ENCODE data around the gene NBEA. TPM values are rescaled to one million over a fixed set of nuclear protein-coding genes. Genes with fewer than 3 reads are reported as not detected.

The NBEA gene
- total RNA-seq, 1 experiment from 2014 or later: 3.3 TPM

- no peaks in the 10 kb centered on the region for H3K4me1 ChIP-seq (ENCODE audit: control insufficient read depth, insufficient read depth, low read length)
- no TSS peak for BruUV-seq (replicated peaks)
- ChIA-PET POLR2A (no interaction called here), CTCF (no interaction called here)
- no peaks in the 10 kb centered on the region for H3K36me3 ChIP-seq (ENCODE audit: control insufficient read depth, insufficient read depth, low read length)
- no peak overlapping the region for H3K4me3 ChIP-seq (ENCODE audit: low read depth in 2 of 2, low read length in 2 of 2)
- no peaks in the 10 kb centered on the region for H3K9me3 ChIP-seq (ENCODE audit: control insufficient read depth, insufficient read depth, low read depth, low read length)
- DNase-seq (ENCODE audit: low read depth, low spot score): no peak
- H3K27me3 ChIP-seq (ENCODE audit: control insufficient read depth, insufficient read depth, low read length): no peaks in the 10 kb centered on the region
- ATAC-seq: no peak
- H3K27ac ChIP-seq (ENCODE audit: low read length): no peak overlapping the region
- intact Hi-C loops (cut with micrococcal nuclease; ENCODE audit: unreplicated experiment): no loop called here
- in situ Hi-C loops (cut with HindIII; ENCODE audit: low pct_unique_long_range_greater_than_20kb, low sequenced_read_pairs): no loop called here
- TF ChIP-seq TCF7L2 (IDR thresholded peaks at IDR 0.05; ENCODE audit: low read depth, low read length) (no peak), CTCF (IDR thresholded peaks at IDR 0.05) (no peak), REST (IDR thresholded peaks at IDR 0.05; ENCODE audit: insufficient read depth in 1 of 2, low read depth in 2 of 2, low read length in 1 of 2) (no peak), POLR2AphosphoS5 (IDR thresholded peaks at IDR 0.05; ENCODE audit: low read depth, low read length) (no peak), SIN3A (IDR thresholded peaks at IDR 0.05; ENCODE audit: borderline replicate concordance, insufficient read depth, low read depth, low read length) (no peak)
These were observed 623.2 kb downstream of the NBEA start for GRCh38 chr13:35565273-35565672.

GRCh38 chr13:35566340-35566739, 624.3 kb downstream of the NBEA start:
- no peaks in the 10 kb centered on the region for H3K4me1 ChIP-seq (ENCODE audit: control insufficient read depth, insufficient read depth, low read length)
- no peak overlapping the region for H3K4me3 ChIP-seq (ENCODE audit: low read depth in 2 of 2, low read length in 2 of 2)
- ChIA-PET CTCF (no interaction called here), POLR2A (no interaction called here)
- DNase-seq (ENCODE audit: low read depth, low spot score) (no peak), ATAC-seq (no peak)
- no peaks in the 10 kb centered on the region for H3K36me3 ChIP-seq (ENCODE audit: control insufficient read depth, insufficient read depth, low read length)
- no TSS peak for BruUV-seq (replicated peaks)
- in situ Hi-C loops (cut with HindIII; ENCODE audit: low pct_unique_long_range_greater_than_20kb, low sequenced_read_pairs) (no loop called here), intact Hi-C loops (cut with micrococcal nuclease; ENCODE audit: unreplicated experiment) (no loop called here)
- H3K27ac ChIP-seq (ENCODE audit: low read length): no peak overlapping the region
- no peaks in the 10 kb centered on the region for H3K9me3 ChIP-seq (ENCODE audit: control insufficient read depth, insufficient read depth, low read depth, low read length)
- TF ChIP-seq TCF7L2 (IDR thresholded peaks at IDR 0.05; ENCODE audit: low read depth, low read length): no peak
- no peak for TF ChIP-seq POLR2AphosphoS5 (IDR thresholded peaks at IDR 0.05; ENCODE audit: low read depth, low read length)
- TF ChIP-seq SIN3A (IDR thresholded peaks at IDR 0.05; ENCODE audit: borderline replicate concordance, insufficient read depth, low read depth, low read length): no peak
- TF ChIP-seq REST (IDR thresholded peaks at IDR 0.05; ENCODE audit: insufficient read depth in 1 of 2, low read depth in 2 of 2, low read length in 1 of 2): no peak
- TF ChIP-seq CTCF (IDR thresholded peaks at IDR 0.05): no peak
- no peaks in the 10 kb centered on the region for H3K27me3 ChIP-seq (ENCODE audit: control insufficient read depth, insufficient read depth, low read length)
